DMS 273 treated with DMSO at 0.1 percent for 48 hours (cell line): Measurements from ENCODE around the gene OCIAD2.
"Not testable (repeated sequence)": the region's sequence is repeated elsewhere in the genome, so short reads cannot be mapped to it uniquely, and the experiment has no call there.

ENCODE experiments used
- DNase-seq: peaks from one replicate; lab custom pipeline; 2025; lab: John Stamatoyannopoulos, UW

Gene OCIAD2

DNA sequence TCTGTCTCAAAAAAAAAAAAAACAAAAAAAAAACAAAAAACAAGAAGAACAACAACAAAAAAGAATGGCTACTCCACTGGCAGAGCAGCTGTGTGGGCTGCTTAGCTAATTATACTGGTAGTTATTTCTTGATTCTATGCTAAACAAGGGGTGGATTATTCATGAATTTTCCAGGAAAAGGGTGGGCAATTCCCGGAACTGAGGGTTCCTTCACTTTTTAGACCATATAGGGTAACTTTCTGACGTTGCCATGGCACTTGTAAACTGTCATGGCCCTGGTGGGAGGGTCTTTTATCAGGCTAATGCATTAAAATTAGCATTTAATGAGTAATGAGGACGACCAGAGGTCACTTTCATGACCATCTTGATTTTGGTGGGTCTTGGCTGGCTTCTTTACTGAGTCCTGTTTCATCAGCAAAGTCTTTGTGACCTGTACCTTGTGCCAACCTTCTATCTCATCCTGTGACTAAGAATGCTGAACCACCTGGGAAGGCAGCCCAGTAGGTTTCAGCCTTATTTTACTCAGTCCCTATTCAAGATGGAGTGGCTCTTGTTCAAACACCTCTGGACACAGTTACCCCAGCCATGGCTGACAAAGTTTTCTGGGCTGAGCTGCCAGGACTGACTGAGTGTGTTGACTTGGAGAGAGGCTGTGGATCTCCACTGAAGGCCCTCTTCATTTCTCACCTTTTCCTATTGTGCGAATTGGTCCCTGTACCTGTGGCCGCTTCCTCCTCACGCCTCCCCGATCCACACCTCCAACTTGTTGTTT, 1.3 kb upstream of the OCIAD2 start:
- DNase-seq = no peak

DNA sequence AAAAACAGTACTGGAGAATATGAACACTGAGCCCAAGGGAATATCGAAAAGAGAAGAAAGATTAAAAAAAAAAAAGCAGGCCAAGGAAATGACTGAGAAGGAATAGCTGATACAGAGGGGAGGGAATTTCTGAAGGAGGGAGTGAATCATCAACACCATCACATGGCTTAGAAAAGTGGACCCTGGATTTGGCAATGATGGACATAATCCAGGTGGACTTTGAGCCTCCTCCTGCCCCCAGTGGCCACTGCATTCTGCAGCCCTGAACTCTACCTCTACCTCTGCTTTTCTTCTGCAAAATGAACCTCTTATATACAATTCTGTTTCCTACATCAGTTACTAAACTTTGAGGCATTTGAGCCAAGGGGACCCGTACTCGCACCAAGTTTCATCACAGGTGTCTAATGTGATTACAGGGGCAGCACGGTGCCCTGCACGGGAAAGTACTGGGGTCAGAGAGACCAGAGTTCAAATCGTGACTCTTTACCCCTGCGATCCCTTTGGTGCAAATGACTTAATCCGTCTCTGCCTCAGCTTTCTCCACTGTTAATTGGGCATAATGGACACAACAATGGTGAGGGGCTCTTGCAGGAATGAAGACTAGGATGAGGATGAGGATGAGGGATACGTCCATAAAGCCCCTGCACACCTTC, 1.1 kb downstream of the OCIAD2 start:
- DNase-seq = no peak

DNA sequence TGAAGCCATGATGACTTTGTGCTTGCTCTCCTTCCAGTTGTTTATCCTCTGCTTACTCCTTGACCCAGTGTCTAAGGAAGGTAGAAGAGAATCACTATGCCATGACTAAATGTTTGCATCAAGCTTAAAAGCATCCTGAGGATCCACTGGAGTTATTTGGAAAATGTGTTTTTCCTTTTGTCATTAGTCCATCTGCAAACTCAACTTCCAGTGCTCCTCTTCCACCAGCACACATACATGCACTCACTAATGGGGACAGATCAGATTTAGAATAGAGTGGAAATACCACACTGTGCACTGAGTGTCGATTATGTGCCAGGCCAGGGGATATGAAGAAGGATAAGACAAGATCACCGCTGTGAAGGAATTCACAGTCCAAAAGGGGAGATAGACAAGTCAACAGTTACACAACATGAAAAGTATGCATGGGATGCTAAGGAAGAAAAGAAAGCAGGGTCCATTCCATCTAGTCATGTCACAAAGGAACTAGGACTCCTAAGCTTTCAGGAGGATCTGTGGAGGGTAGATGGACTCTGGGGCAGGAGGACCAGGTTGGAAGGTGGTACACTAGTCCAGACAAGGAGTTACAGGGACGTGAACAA, 1.9 kb downstream of the OCIAD2 start:
- DNase-seq = no peak

DNA sequence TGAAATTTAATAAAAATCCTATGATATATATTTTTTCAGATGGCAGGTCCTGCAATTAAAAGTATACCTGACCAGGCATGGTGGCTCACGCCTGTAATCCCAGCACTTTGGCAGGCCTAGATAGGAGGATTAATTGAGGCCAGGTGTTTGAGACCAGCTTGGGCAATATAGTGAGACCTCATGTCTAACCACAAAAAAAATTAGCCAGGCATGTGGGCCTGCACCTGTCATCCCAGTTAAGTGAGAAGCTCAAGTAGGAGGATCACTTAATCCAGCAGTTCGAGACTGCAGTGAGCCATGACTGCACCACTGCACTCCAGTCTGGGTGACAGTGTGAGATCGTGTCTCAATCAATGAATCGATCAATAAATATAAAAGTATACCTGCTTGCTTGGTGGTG, 2.5 kb downstream of the OCIAD2 start:
- DNase-seq = no peak

DNA sequence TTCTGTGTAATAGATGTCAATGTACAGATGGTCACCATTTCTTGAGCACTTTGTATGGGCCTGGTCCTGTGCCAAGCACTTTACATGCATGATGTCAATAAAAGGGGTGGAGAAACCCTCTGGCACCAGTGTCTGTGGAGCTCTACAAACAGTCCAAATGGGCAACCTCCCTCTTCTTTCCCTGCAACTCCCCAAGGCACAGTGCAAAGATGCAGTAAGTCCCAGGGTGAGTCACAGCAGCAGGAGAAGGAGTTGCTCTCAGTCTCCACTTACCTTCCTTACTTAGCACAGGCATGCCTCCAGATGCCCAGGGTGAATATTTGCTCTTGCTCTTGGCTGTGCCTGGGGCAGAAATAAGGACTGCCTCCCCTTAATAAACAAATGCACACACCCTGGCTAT, 4.3 kb downstream of the OCIAD2 start:
- peak; percentile 77 for DNase-seq

DNA sequence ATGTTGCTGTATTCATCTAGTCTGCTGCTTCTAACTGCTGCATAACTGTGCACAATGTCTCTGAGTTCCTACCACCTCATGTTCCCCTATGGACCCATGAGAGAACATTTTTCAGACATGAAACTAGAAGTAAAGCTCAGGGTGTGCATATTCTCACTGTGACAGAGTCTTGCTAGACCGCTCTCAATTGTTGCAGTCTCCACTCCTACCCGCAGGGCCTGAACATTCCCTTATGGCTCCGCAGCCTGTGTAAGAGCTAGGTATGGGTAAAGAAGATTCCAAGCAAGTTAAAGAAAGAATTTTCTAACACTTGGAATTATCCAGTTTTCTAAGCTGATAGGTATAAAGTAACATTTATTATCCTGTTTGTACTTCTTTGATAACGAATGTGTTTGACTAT, 5.4 kb downstream of the OCIAD2 start:
- no peak for DNase-seq

DNA sequence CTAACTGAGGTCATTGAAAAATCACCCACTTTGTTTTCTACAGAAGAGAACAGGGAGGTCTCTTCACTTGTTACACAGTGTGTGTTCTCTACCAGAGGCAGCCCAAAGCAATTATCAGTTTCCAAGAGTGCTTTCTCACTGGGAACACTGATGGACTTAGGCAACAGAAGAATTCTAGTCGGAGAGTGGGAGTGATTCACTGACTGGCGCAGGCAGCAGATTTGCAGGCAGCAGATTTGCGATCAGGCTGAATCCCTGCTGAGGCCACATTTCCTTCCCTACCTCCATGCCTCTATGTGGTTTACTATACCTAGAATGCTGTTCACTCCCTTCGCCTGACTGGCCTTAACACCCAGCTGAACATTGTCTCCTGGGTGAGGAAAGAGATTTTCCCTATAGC, 6.6 kb downstream of the OCIAD2 start:
- DNase-seq = no peak

DNA sequence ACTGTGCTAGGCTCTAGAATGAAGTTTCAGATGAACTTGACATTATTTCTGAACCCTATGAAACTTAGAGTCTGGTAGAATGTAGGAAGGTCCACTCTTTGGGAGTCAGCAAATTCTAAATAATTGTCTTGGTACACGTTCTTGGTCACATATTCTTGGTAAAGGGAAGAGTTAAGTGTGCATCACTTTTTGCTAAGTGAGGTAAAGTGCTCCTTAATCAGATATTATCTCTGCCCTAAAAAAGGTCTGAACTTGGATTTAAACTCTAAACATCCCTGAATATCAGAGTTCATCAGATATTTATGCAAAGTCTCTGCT, 7.2 kb downstream of the OCIAD2 start:
- no peak for DNase-seq

DNA sequence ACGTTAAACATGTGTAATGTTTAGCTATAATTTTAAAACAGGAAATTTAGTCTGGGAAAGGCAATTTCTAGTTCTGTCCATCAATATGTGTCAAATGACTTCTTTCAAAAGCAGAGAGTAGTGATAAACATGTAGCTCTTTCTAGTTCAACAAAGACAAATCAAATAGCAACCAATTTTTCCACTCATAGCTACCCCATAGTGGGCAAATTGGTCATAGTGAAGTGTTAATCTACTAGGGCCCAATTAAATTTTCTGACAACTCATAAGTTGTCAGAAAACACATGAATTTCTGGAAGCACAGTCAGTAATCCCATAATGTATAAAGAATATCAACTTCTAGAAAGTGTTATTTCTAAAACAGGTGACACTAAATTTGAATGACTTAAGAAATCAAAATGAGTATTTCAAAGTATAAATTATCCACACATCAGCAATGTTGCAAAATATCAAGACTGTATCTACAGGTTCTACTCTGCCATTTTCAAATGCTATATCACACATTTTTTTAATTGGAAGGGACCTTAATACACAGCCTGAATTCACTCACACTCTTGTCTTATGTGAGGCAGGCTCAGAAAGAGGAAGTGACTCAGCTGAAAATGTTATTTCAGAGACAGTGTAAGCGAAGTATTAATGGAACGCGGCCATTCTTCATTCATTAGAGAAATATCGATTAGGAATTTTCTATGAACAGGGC, 7.7 kb downstream of the OCIAD2 start:
- DNase-seq = no peak

DNA sequence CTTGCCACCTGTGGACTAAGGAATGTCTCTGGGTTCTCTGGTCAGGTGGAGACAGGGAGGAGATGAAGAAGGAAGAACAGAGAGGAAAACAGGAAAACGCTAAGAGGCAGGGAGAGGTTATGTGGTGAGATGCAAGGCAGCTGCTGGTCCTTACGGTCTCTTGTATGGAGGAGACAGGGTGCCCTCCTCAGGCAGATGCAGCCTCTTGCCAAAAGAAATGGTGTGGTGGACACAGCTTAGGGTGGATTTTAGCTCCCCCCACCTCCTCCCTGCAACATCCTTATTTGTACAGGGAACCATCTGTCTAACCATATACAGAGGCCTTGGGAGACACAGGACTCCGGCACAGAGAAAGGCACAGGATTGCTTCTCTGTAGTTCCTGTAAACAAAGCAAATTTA, 9.7 kb downstream of the OCIAD2 start:
- no peak for DNase-seq

DNA sequence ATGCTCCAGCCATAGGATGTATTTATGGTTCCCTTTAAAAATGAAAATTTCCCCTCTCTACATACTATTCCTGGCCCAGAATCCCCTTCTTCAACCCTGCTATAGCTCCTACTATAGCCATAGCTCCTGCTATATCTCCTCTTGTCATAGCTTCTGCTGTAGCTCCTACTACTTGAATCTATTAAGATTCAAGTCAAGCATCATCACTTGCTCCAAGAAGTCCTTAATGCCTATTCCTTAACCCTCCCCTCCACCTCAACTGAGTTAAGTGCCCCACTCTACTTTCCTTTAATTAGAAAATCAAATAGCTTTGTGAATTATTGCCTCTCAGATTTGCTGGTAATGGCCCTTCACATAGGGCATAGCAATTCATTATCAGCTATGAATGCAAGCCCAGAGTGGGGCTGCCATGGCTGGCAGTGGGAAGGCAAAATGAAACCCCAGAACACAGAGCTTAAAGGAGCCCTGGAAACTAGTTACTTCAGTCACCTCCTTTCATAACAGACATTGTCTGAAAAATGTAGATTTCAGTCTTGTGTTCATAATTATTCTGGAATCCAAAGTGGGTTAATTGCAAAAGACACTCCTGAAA, 15.4 kb downstream of the OCIAD2 start:
- no peak for DNase-seq

DNA sequence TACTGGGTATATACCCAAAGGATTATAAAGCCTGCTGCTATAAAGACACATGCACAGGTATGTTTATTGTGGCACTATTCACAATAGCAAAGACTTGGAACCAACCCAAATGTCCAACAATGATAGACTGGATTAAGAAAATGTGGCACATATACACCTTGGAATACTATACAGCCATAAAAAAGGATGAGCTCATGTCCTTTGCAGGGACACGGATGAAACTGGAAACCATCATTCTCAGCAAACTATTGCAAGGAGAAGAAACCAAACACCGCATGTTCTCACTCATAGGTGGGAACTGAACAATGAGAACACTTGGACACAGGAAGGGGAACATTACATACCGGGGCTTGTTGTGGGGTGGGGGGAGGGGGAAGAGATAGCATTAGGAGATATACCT, 16.8 kb downstream of the OCIAD2 start:
- DNase-seq = not testable (repeated sequence)

DNA sequence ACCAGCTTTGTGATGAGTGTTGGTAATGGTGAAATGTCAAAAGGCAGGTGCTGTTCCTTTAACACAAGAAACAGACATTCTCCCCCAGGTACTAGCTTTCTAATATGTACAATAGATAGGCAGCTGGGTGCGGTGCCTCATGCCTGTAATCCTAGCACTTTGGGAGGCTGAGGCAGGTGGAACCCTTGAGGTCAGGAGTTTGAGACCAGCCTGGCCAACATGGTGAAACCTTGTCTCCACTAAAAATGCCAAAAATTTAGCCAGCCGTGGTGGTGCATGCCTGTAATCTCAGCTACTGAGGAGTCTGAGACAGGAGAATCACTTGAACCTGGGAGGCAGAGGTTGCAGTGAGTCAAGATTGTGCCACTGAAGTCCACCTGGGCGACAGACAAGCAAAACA, 24.9 kb downstream of the OCIAD2 start:
- not testable (repeated sequence) for DNase-seq

DNA sequence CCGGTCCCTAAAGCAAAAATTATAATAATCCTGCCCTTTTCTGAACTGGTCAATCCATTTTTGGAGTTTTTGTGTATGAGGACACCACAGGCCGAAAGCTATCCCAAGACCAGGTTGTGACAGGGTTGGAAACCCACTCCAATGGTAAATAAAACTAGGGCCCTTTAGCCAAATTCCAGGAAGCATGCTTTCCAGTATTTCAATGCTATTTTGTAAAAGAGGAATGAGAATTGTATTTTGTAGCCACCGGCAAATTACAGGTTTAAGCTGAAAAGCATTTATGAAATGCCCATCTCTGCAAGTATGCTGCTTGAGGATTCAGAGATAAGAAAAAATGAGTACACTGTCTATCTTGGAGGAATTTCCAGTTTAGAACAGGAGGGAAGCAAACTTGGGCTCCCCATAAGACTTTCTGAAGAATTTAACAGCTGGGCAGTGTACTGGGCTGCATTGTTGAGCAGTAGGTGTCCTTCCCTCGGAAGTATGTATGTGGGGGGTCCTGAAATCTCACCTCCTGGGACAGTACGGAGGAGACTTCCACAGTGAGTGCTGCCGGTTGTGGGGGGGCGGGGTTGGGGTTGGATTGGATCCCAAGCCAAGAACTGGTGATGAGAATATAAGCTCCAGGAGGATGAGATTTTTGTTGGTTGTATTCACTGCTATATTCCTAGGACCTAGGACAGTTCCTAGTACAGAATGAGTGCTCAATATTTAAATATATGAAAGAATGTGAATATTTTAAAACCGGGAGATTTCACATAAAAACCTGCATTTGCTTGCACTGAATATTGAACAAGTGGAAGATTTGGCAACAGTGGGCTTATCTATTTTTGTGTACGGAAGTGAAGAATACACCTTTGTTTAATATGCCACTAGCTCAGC, 26.8 kb downstream of the OCIAD2 start:
- no peak for DNase-seq

DNA sequence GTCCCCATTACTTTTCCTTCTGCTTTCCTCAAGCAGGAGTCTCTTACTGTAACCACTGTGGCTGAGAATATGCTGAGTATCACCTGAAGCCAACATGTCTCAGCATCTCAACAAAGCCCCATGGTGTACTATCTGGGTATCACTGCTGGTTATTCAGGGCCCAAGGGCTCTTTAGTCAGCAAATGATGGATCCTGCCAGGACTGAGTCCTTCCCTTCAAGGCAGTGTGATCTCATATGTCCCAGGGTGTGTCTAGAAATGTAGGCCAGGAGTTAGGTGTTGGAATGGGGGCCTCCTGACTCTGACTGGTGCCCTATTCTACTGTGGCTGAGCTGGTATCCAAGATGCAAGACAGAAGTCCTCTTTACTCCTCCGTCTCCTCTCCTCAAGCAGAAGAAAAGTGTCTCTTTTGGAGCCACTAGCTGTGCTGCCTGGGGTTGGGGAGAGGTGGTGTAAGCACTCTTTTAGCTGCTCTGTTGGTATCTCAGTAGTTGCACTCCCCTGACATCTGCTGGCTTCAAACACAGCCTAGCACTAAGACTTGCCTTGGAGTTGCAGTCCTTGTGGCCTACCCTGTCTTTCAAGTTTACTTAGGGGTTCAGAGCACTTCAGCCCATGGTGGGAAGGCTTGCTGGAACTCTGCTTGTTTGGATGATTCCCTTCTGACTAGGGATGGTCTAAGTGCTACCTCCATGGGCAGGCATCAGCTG, 28.6 kb downstream of the OCIAD2 start:
- DNase-seq = no peak

DNA sequence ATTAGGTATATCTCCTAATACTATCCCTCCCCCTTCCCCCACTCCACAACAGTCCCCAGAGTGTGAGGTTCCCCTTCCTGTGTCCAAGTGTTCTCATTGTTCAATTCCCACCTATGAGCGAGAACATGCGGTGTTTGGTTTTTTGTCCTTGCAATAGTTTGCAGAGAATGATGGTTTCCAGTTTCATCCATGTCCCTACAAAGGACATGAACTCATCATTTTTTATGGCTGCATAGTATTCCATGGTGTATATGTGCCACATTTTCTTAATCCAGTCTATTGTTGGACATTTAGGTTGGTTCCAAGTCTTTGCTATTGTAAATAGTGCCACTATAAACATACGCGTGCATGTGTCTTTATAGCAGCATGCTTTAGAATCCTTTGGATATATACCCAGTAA, 41.9 kb downstream of the OCIAD2 start:
- DNase-seq = not testable (repeated sequence)

DNA sequence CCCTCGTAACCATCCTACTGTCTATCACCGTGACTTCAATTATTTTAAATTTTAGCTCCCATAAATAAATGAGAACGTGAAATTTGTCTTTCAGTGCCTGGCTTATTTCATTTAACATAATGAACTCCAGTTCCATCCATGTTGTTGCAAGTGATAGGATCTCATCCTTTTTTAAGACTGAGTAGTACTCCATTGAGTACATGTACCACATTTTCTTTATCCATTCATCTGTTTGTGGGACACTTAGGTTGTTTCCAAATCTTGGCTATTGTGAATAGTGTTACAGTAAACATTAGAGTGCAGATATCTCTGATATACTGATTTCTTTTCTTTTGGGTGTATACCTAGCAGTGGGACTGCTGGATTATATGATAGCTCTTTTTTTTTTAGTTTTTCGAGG, 42.8 kb downstream of the OCIAD2 start:
- no peak for DNase-seq

DNA sequence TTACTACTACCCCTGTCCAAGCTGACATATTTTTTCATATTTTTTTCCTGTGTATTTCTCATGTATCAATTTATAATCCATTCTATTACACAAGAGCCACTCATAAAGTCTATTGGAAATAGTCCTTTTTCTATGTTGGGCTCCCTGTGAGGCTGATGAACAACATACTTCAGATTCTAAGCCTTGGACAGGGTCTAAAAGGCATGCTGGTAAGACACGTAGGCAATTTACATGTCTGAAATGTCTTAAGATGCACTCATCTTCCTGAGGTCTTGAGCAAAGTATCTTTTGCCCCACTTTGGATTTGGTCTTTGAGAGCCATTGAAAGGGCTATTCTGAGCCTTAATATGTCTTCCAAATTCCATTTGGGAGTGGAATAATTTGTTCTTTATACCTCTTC, 43.9 kb downstream of the OCIAD2 start:
- no peak for DNase-seq

DNA sequence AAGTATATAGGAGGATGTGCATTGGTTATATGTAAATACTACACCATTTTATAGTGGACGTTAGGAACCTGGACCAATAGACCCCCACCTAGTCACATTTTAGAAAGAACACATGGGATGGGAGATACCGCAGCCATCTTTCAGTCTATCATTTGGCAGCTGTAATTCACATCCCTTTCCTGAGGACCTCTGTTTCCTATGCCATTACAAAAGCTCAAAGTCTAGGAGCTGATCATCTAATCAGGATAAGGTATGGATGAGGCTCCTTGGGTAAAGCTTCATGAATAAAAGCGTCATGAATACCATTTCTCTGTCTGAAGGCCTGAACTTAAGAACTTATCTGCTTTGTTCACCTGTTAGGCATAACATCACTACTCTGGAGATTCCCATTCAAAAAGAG, 44.5 kb downstream of the OCIAD2 start:
- no peak for DNase-seq

DNA sequence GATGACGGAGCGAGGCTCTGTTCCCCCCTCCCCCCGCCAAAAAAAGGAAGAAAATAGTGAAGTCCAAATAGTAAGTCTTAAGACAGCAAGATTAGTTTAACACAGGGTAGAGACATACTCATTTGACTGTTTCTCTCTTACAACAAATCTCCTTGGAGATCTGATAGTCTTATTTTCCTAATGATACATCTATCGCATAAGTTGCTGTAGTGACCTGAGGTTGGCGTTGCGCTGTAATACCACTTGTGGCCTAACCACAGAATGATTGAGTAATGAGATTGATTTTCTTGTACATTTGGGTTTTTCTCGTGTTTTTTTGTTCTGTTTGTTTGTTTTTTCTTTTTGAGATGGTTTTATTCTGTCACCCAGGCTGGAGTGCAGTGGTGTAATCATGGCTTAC, 48.4 kb downstream of the OCIAD2 start:
- no peak for DNase-seq

DNA sequence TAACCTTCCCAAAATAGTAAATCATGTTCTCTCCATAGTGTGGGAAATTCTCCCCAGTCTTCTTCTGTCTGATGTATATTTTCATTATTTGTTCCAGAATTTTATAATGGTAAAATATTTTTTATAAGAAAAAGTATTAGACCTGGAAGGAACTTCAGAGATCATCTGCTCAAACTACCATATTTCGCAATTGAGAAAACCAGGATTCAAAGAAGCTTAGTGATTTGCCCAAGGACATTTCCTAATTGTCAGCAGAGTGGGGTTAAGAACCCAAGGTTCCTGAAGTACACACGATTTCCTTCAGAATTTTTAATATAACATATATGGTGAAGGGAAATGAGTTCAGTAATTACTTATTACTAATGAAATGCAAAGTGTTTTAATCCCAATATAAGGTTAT, 51.6 kb downstream of the OCIAD2 start:
- DNase-seq = no peak
